GM19452 (cell line): ENCODE measurements around the gene TPSG1.
"Not testable (repeated sequence)": the region's sequence is repeated elsewhere in the genome, so short reads cannot be mapped to it uniquely, and the experiment has no call there.

Experiments
- ATAC-seq: cut with Tn5 transposase; IDR thresholded peaks from one replicate; pipeline ENCODE4 v1.9.1; 2021; ENCODE audit not compliant: unreplicated experiment

TPSG1 gene

DNA sequence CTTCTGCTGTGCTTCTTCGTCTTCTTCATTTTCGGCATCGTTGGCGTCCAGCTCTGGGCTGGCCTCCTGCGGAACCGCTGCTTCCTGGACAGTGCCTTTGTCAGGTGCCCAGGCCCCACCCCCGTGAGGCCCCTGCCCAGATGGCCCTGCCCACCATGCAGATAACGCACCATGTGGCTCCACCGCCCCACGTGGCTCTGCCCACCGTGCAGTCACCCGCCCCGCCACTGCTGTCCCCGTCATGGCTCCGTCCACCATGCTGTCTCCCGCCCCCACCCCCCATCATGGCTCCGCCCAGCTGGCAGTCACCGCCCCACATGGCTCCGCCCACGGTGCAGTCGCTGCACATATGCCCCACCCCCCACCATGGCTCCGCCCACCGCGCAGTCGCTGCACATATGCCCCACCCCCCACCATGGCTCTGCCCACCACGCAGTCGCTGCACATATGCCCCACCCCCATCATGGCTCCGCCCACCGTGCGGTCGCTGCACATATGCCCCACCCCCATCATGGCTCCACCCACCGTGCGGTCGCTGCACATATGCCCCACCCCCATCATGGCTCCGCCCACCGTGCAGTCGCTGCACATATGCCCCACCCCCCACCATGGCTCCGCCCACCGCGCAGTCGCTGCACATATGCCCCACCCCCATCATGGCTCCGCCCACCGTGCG lies 26.3 kb downstream of the TPSG1 start:
- ATAC-seq: not testable (repeated sequence)

DNA sequence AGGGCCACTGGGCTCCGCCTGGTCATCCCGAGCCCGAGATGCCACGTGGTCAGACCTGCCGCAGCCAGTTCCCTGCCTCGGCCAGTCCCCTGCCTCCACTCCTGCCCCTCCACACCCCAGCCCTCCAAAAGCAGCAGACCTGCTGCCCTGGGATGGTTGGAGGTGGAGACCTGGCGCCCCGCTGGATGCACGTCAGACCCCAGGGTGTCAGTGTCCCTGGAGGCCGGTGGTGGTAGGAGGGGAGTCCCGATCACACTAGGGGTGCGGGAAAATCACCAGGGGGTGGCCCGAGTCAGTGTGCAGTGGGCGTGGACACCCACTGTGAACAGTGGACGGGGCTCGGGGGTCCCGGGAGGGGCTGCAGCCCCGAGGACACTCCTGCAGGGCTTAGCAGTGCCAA lies 26.9 kb downstream of the TPSG1 start:
- no peak for ATAC-seq

DNA sequence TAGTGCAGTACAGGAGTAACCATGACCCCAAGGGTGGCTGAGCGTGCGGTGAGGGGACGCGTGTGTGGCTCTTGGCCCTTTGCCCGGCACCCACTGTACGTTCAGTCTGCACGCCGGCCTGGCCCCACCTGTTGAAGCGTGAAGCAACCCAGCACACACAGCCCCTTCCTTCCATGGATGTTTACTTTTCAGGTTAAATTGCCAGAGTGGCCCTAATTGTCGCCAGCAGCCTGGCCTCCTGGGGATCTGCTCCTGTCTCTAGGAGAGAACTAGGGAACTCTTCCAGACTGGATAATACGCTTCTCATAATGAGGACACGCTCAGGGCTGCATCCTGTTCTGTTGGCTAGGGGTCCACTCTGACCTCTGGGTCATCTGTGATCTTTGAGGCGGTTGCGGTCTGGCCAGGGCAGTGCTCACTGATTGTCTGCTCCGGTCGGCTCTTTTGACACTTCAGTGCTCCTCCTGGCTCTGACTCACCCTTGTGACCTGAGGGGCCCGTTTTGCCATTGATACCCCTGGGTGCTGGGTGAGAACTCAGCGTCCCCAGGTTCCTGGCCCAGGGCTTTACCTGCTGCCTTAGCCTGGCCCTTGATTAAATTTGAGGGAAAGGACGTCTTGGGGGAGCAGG lies 27.7 kb downstream of the TPSG1 start:
- ATAC-seq: no peak

DNA sequence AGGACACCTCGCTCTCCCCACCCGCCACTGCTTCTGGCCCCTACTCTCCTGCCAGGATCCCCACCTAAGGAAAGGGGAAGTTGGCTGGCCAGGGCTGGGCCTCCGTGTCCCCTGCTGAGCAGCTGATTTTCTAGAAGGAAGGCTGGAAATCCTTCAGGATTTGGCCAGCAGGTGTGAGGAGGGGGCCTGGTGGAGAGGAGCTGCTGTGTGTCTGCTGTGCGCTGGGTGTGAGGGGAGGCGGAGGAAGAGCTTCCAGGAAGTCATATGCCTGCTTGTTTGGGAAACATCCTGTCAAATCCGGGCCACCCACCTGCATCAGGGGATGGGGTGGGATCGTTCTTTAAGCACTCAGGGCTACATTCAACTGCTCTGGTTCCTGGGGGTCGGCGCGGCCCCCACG lies 28.6 kb downstream of the TPSG1 start:
- ATAC-seq: no peak

DNA sequence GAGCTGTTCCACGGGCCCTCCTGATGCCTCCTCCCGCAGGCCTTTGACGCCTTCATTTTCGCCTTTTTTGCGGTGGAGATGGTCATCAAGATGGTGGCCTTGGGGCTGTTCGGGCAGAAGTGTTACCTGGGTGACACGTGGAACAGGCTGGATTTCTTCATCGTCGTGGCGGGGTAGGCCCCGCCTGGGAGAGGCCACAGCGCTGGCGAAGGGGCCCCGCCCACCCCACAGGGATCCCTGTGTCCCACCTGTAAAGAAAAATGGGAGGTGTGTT lies 29.7 kb downstream of the TPSG1 start:
- ATAC-seq: no peak

DNA sequence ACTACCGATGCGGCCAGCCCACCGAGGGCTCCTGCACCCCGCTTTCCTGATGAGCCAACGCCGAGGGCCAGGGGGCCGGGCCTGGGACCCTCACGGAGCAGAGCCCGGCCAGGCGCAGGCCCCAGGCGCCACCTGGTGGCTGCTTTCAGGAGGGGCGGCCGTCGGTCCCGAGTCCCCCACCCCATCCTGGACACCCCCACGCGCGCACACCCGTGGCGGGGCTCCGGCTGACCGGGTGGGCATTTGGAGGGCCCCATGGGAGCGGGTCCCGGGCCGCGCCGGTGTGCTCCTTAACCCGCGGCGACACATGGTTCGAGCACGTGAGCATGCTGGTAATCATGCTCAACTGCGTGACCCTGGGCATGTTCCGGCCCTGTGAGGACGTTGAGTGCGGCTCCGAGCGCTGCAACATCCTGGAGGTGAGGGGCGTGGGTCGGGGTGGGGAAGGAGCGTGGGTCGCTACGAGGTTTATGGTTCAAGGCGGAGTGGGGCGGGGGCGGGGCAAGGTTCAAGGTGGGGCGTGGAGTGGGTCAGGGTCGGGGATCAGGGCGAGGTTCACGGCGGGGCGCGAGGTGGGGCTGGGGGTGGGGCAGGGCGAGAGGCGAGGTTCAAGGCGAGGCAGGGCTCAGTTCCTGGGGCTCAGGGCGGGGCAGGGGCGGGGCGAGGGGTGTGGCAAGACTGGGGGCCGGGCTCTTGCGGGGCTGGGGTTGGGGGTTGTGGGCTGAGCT lies 30.2 kb downstream of the TPSG1 start:
- no peak for ATAC-seq

DNA sequence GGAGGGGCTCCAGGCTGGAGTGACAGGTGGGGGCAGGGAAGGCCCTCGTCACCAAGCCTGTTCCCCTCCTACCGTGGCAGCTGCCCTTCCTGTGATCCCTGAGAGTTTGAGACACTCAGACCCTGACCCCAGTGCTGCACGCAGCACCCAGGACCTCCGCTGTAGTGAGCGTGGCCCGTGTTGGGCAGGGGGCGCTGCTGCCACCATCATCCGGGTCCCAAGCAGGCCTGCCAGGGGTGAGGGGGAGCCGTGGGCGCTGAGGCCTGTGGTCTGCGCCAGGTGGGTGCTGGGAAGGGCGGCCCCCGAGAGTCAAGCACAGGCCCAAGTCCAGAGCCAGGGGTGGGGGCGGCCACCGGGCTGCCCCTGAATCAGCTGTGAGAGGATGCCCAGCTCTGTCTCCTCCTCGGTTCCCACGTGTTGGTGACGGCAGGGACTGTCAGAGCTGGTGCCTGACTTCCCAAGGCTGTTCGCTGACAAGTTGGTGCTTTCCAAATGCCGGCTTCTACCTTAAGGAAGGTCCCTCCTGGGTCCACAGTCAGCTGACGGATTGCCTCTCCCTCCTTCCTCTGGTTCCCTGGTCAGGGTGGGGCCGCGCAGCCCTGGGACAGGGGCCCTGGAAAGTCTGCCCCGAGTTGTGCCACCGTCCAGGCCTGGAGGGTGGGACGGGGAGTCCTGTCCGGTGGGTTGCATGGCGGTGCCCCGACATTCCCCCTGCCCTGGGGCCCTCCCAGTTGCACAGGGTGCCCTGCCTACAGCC lies 31.1 kb downstream of the TPSG1 start:
- no peak for ATAC-seq

DNA sequence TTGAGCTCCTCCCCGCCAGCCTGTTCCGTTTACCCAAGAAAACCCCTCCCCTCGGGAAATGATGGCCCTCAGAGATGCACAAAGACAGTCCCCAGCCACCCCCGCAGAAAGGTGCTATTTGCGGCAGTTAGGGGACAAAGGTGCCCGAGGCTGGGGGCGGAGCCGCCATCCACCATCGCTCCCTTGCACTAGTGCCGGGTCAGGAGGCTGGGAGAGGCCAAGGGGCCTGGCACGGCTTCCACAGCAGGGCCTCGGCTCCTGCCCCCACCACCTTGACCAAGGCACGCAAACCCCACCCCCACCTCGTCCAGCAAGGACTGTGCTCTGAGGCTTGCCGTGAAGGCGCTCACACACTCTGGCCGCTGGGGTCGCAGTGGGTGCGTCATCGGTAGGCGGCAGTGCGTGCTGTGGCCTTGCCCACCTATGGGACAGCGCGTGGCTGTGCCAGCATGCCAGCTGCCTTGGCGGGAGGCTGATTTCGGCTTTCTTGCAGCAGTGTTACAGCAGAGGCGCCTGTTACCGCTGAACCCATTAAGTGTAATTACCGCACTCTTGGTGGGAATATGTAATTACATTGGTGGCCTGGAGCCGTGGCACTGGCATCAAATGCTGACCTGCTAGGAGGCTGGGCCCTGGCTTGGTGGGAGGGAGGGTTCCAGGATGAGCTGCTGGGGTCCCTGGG lies 31.8 kb downstream of the TPSG1 start:
- no peak for ATAC-seq

DNA sequence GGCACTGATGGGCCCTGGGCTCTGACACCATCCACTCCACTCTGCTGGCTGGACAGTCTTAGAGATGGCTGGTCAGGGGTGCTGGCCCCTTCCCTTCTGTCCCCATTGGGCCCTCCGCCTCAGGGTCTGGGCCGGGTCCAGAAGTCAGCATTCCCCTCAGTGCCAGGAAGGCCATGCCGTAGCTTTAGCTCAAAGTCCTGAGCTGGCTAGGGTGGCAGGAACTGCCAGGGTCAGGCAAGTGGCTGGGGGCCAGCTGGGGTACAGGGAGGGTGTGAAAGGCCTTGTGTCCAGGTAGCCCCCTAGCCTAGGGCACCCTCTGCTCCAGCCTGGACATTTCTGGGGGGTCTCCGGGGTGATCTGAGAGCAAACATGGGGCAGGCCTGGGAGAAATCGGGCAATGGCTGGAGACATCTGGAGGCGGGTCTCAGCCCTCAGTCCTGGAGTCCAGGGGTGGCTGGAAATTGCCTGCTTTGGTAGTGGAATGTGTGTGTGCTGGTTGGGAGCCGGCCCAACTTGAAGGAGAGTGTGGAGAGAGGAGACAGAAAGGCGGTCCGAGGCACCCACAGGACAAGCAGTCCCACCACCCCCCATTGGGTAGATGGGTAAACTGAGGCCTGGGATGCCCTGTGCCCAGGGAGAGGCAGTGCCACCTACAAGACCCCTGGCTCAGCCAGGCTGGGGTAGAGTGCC lies 32.5 kb downstream of the TPSG1 start:
- ATAC-seq: no peak

DNA sequence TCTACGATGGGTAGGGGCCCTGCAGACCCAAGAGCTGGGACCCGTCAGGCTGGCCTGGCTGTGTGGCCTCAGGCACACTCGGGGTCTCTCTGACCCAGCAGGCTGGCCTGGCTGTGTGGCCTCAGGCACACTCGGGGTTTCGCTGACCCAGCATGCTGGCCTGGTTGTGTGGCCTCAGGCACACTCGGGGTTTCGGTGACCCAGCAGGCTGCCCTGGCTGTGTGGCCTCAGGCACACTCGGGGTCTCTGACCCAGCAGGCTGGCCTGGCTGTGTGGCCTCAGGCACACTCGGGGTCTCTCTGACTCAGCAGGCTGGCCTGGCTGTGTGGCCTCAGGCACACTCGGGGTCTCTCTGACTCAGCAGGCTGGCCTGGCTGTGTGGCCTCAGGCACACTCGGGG lies 34.3 kb downstream of the TPSG1 start:
- ATAC-seq: not testable (repeated sequence)

DNA sequence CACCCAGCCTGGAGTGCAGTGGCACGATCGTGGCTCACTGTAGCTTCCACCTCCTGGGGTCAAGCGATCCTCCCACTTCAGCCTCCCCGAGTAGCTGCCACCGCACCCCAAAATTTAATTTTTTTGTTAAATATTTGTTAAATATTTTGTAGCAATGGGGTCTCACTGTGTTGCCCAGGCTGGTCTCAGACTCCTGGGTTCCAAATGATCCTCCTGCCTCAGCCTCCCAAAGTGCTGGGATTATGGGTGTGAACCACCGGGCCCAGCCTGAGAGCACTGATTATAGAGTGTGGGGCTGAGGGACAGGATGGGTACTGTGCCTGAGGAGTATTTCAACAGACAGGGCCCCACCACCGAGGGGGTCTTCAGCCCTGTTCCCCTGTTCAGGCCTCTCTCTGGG lies 35.6 kb downstream of the TPSG1 start:
- ATAC-seq: no peak

DNA sequence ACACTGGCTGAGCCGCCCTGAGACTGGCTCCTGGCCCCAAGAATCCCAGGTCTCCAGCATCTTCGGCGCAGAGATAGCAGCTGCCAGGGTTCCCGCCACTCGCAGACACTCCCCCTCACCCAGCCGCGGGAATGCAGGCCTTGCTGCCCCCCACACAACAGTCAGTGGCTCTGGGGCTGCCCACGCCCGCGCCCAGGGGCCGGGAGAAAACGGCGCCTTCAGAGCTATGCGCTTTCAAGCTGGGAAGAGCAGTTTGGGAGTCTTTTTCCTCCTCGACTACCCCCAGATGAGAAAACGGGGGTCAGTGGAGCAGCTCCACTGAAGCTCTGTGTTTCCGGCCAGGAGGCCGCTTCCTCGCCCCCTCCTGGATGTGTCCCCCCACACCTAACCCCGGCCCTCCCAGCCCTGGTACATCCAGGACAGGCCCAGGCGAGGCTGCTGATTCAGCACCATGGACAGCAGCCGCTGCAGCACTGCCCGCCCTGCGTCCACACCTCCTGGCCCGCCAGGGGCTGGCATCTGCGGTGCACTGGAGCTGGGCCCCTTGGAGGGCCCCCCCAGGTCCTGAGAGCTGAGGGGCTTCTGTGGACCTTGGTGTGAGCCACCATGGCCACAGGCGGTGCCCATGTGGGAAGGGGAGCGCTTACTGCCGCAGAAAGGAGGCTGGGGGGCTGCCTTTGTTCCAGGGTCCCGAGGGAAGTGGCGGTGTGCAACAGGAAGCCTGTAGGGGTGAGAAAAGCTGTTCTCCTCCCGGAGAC lies 36.5 kb downstream of the TPSG1 start:
- no peak for ATAC-seq

DNA sequence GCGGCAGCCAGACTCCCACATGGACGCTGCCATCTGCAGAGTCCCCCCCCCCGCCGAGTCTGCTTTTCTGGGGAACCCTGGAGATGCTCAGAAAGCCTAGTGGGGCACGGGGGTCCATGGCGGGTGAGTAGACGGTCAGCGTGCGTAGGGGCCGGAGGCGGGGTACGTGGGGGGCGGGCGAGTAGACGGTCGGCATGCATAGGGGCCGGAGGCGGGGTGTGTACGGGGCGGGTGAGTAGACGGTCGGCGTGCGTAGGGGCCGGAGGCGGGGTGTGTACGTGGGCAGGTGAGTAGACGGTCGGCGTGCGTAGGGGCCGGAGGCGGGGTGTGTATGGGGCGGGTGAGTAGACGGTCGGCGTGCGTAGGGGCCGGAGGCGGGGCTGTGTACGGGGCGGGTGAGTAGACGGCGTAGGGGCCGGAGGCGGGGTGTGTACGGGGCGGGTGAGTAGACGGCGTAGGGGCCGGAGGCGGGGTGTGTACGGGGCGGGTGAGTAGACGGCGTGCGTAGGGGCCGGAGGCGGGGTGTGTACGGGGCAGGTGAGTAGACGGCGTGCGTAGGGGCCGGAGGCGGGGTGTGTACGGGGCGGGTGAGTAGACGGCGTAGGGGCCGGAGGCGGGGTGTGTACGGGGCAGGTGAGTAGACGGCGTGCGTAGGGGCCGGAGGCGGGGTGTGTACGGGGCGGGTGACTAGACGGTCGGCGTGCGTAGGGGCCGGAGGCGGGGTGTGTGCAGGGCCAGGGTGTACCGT lies 39.4 kb downstream of the TPSG1 start:
- not testable (repeated sequence) for ATAC-seq

DNA sequence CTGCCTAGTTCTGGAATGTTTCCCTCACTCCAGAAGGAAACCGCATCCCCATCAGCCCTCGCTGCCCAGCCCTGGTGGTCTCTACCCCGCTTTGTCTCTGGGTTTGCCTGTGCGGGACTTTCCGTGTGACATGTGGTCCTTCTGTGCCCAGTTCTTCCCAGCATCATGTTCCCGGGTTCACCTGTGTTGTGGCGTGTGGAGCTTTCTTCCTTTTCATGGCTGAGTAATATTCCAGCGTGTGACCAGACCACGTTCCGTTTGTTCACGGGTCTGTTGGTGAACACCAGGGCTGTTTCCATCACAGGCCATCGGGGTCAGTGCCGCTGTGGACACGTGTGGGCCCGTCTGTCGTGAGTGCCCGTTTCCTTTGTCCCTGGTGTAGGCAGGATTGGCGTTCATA lies 40.1 kb downstream of the TPSG1 start:
- no peak for ATAC-seq

DNA sequence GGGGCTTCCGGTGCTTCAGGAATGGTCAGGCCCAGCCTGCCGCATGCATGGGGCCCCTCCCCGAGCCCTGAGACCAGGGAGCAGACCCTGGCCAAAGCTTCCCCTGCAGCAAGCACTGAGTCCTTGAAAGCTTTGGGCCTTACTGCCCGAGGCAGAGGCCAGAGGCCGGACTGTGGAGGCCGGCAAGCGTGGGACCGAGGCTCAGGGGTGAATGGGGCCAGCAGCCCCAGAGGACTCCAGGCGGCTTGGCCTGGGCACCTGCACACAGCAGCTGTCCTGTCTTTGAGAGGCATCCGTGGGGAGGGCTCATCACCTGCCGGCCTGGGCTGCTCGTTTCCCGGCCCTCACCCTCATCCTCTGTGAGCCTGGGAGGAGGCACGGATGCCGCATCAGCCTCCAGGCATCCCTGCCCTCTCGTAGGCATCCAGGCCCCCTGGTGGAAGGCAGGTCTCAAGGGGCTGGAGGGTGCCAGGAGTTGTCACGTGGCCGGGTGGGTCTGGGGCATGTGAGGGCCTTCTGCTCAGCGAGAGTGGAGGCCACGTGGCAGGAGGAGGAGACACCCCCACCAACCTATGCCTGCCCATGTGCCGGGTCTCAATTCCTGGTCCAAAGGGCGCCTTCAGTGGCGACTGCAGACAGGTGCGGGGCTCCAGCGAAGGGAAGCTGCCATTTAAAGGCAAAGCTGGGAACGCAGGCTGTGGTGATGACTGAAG lies 40.8 kb downstream of the TPSG1 start:
- no peak for ATAC-seq

DNA sequence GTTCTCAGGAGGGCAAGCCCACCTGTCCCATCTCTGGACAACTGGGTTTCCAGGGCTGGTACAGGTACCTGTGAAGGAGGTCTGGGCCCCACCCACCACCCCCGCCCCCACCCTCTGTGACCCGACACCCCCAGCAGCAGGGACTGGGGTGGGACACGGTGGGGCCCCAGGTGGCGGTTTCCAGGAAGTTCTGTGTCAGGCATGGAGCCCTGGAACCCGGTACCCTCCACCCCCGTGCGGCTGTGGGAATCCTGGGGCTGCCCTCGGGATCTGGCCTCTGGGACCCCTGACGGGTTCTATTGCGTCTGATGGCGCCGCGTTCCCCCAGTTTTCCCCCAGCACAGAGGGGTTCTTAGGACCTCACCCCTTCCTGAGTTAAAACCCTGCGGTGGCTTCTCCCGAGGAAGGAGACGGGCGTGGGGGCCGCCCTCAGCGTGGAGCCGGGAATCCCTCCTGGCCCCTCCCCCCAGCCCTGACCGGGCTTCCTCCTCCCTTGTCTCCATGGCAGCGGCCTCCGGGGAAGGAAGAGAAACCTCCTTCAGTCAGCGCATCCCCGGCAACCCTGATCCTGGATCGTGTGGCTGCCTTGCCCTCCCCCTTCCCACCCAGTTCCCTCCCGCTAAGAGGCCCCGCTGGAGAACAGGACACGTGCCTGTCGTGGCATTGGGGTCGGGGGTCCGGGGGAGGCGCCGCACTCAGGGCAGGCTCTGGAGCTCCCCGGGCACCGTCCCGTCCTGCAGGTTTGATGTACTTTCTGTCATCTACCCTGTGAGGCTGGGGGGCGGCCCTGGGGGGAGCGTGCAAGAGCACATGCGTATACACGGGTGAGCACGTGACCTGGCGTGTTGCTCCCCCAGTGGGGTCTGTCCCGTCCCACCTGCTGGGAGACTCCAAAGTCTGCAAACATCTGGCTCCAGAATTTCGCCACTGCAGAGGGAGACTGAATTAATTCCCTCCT lies 41.8 kb downstream of the TPSG1 start:
- no peak for ATAC-seq

DNA sequence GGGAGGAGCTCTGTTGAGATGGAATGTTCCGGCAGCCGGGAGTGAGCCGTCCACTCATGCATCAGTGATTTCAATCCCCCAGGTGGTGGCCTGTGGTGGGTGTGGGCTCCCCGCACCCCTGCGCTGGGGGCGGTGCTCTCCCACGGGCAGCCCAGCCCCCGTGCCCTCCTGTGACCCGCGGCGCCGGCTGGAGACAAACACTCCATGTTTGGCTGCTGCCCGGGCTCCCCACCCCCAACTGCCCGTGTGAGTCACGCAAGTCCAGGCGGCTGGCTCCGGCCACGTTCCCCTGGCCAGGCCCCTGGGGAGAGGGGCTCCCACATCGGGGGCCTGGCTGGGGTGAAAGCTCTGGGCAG lies 42.8 kb downstream of the TPSG1 start:
- no peak for ATAC-seq
